H9 (cell line): Measurements from ENCODE around the gene TECTB. TPM values are rescaled to one million over a fixed set of nuclear protein-coding genes. Genes with fewer than 3 reads are reported as not detected.

Experiments used
- DNase-seq: peaks from one replicate; pipeline ENCODE4 v3.0.0-alpha.2; 2017
- H2AFZ ChIP-seq: one replicate; pipeline ENCODE4 v1.6.1; 2013; ENCODE audit warnings: mild to moderate bottlenecking, low read length, control low read depth, moderate library complexity
- H2AK5ac ChIP-seq: 2 replicates; pipeline ENCODE4 v1.6.1; 2013; ENCODE audit warnings: low read length, control low read depth, mixed read lengths; ENCODE audit not compliant: insufficient read length
- H2BK120ac ChIP-seq: one replicate; pipeline ENCODE4 v1.6.1; 2013; ENCODE audit warnings: low read depth, mild to moderate bottlenecking, low read length, control low read depth, inconsistent platforms; ENCODE audit not compliant: poor library complexity, severe bottlenecking
- H2BK12ac ChIP-seq: 2 replicates; pipeline ENCODE4 v1.6.1; 2013; ENCODE audit warnings: low read length, control low read depth, mixed read lengths, low read depth; ENCODE audit not compliant: insufficient read length
- H2BK15ac ChIP-seq: 2 replicates; pipeline ENCODE4 v1.6.1; 2013; ENCODE audit warnings: low read depth, low read length, control low read depth
- H2BK20ac ChIP-seq: one replicate; pipeline ENCODE4 v1.6.1; 2013; ENCODE audit warnings: low read depth, mild to moderate bottlenecking, low read length, control low read depth, inconsistent platforms; ENCODE audit not compliant: poor library complexity, severe bottlenecking
- H2BK5ac ChIP-seq: 2 replicates; pipeline ENCODE4 v1.6.1; 2013; ENCODE audit warnings: low read length, control low read depth, mixed read lengths; ENCODE audit not compliant: insufficient read length
- H3K14ac ChIP-seq: 2 replicates; pipeline ENCODE4 v1.6.1; 2013; ENCODE audit warnings: low read length, control low read depth; ENCODE audit not compliant: insufficient read depth
- H3K18ac ChIP-seq: 2 replicates; pipeline ENCODE4 v1.6.1; 2013; ENCODE audit warnings: low read depth, mild to moderate bottlenecking, mixed read lengths, low read length, control low read depth; ENCODE audit not compliant: insufficient read length
- H3K23ac ChIP-seq: 2 replicates; pipeline ENCODE4 v1.6.1; 2013; ENCODE audit warnings: low read length, control low read depth, mixed read lengths, low read depth; ENCODE audit not compliant: insufficient read length
- H3K23me2 ChIP-seq: 2 replicates; pipeline ENCODE4 v1.6.1; 2013; ENCODE audit warnings: low read depth, mild to moderate bottlenecking, mixed read lengths, low read length, control low read depth; ENCODE audit not compliant: insufficient read length, poor library complexity, severe bottlenecking
- H3K27ac ChIP-seq: 2 replicates; pipeline ENCODE4 v1.5.1; 2013; ENCODE audit warnings: low read length, control low read depth, mixed read lengths, low read depth; ENCODE audit not compliant: insufficient read length
- H3K27me3 ChIP-seq: 2 replicates; pipeline ENCODE4 v1.6.1; 2013; ENCODE audit warnings: low read length, control low read depth, inconsistent platforms; ENCODE audit not compliant: insufficient read depth
- H3K4ac ChIP-seq: 2 replicates; pipeline ENCODE4 v1.6.1; 2013; ENCODE audit warnings: low read depth, mild to moderate bottlenecking, control low read depth, inconsistent platforms, low read length, moderate library complexity
- H3K4me1 ChIP-seq: 2 replicates; pipeline ENCODE4 v1.6.1; 2013; ENCODE audit warnings: low read length, control low read depth, inconsistent platforms; ENCODE audit not compliant: insufficient read depth
- H3K4me2 ChIP-seq: 2 replicates; pipeline ENCODE4 v1.6.1; 2013; ENCODE audit warnings: low read length, control low read depth, mixed read lengths; ENCODE audit not compliant: insufficient read length, insufficient read depth
- H3K56ac ChIP-seq: 2 replicates; pipeline ENCODE4 v1.6.1; 2013; ENCODE audit warnings: low read depth, mild to moderate bottlenecking, mixed read lengths, low read length, control low read depth; ENCODE audit not compliant: insufficient read length
- H3K79me1 ChIP-seq: 2 replicates; pipeline ENCODE4 v1.6.1; 2013; ENCODE audit warnings: low read depth, mild to moderate bottlenecking, moderate library complexity, low read length, control low read depth, inconsistent platforms; ENCODE audit not compliant: insufficient read depth, poor library complexity, severe bottlenecking
- H3K79me2 ChIP-seq: 2 replicates; pipeline ENCODE4 v1.6.1; 2013; ENCODE audit warnings: low read length, control low read depth, inconsistent platforms; ENCODE audit not compliant: insufficient read depth
- H3K9ac ChIP-seq: 2 replicates; pipeline ENCODE4 v1.6.1; 2013; ENCODE audit warnings: low read length, control low read depth, mixed read lengths; ENCODE audit not compliant: insufficient read length; ENCODE audit errors: extremely low read depth
- H3K9me3 ChIP-seq: one replicate; pipeline ENCODE4 v1.6.1; 2013; ENCODE audit warnings: low read depth, low read length, inconsistent platforms; ENCODE audit not compliant: control insufficient read depth
- H3T11ph ChIP-seq: one replicate; pipeline ENCODE4 v1.6.1; 2013; ENCODE audit warnings: mild to moderate bottlenecking, low read length, control low read depth, inconsistent platforms
- H4K20me1 ChIP-seq: one replicate; pipeline ENCODE4 v1.6.1; 2013; ENCODE audit not compliant: control insufficient read depth, insufficient read length, insufficient read depth
- H4K5ac ChIP-seq: 2 replicates; pipeline ENCODE4 v1.6.1; 2013; ENCODE audit warnings: low read depth, mild to moderate bottlenecking, mixed read lengths, low read length, control low read depth; ENCODE audit not compliant: insufficient read length
- H4K8ac ChIP-seq: replicated peaks from 2 replicates; pipeline ENCODE4 v1.6.1; 2013; ENCODE audit warnings: low read length, control low read depth, mixed read lengths, low read depth; ENCODE audit not compliant: insufficient read length
- H4K91ac ChIP-seq: 2 replicates; pipeline ENCODE4 v1.6.1; 2013; ENCODE audit warnings: low read depth, mild to moderate bottlenecking, moderate library complexity, mixed read lengths, low read length, control low read depth; ENCODE audit not compliant: insufficient read length
- H3K27ac Mint-ChIP-seq, 3 experiments: 2 replicates in 2 of 3; 3 replicates in 1 of 3; pipeline ENCODE4 v1.8.0; 2020 to 2021; ENCODE audit warnings: mixed read lengths in 3 of 3, mild to moderate bottlenecking in 1 of 3, moderate library complexity in 1 of 3
- H3K27me3 Mint-ChIP-seq: 2 replicates; pipeline ENCODE4 v1.8.0; 2021; ENCODE audit warnings: low read depth, mild to moderate bottlenecking, moderate library complexity, mixed read lengths
- H3K36me3 Mint-ChIP-seq, 3 experiments: 2 replicates in 2 of 3; 3 replicates in 1 of 3; pipeline ENCODE4 v1.8.0; 2020 to 2021; ENCODE audit warnings: low read depth in 3 of 3, mixed read lengths in 3 of 3; ENCODE audit not compliant: insufficient read depth in 1 of 3
- H3K4me1 Mint-ChIP-seq, 2 experiments: 2 replicates each; pipeline ENCODE4 v1.8.0; 2020; ENCODE audit warnings: mixed read lengths in 2 of 2
- H3K4me3 Mint-ChIP-seq, 2 experiments: 2 replicates in 1 of 2; 3 replicates in 1 of 2; pipeline ENCODE4 v1.8.0; 2020 to 2021; ENCODE audit warnings: mild to moderate bottlenecking in 2 of 2, mixed read lengths in 2 of 2, moderate library complexity in 1 of 2
- H3K9me3 Mint-ChIP-seq, 2 experiments: 2 replicates in 1 of 2; 3 replicates in 1 of 2; pipeline ENCODE4 v1.8.0; 2020; ENCODE audit warnings: mild to moderate bottlenecking in 2 of 2, mixed read lengths in 2 of 2, moderate library complexity in 1 of 2
- CTCF ChIP-seq: fragments of 200-600 bp; sonication (generic); conservative IDR thresholded peaks from 3 replicates; pipeline ENCODE4 v1.8.0; 2021; ENCODE audit warnings: antibody characterized with exemption, mild to moderate bottlenecking
- WGBS: extraction: QIAGEN DNeasy Blood & Tissue Kit; methylation state at CpG from one replicate; pipeline ENCODE4 v1.1.7; 2013; ENCODE audit warnings: missing lambda C conversion rate, low lambda C conversion rate, mixed read lengths; ENCODE audit not compliant: insufficient read length; ENCODE audit errors: extremely low coverage; 5-methylcytosine and 5-hydroxymethylcytosine counted together
- total RNA-seq: library from RNA; stranded (reverse); gene quantifications from 2 replicates; pipeline ENCODE4 v1.2.1, GENCODE V29; 2021

The TECTB gene
- total RNA-seq, 1 experiment from 2014 or later, result not detected

GRCh38 chr10:112313911-112314310 lies 30.7 kb downstream of the TECTB start:
- Histone ChIP-seq H3K23me2 (no peaks in the 10 kb centered on the region), H3K4me1 (no peaks in the 10 kb centered on the region), H3K79me1 (no peaks in the 10 kb centered on the region), H4K91ac (no peak overlapping the region), H2BK15ac (no peak overlapping the region), H3K23ac (no peak overlapping the region), H4K8ac (no peak overlapping the region), H3K9me3 (no peaks in the 10 kb centered on the region), H3K27ac (no peak overlapping the region), H4K5ac (no peak overlapping the region), H2AFZ (no peak overlapping the region), H3K18ac (no peak overlapping the region), H4K20me1 (no peaks in the 10 kb centered on the region), H3K14ac (no peak overlapping the region), H3K56ac (no peak overlapping the region), H3K4ac (no peak overlapping the region), H3K27me3 (no peaks in the 10 kb centered on the region), H2BK12ac (no peak overlapping the region), H2AK5ac (no peak overlapping the region), H3K4me2 (no peak overlapping the region), H2BK5ac (no peak overlapping the region), H2BK120ac (no peak overlapping the region), H3T11ph (no peak overlapping the region), H3K9ac (no peak overlapping the region), H3K79me2 (no peaks in the 10 kb centered on the region), H2BK20ac (no peak overlapping the region)
- DNase-seq, result no peak
- H3K4me1 Mint-ChIP-seq, result no peaks in the 10 kb centered on the region
- no peaks in the 10 kb centered on the region for H3K36me3 Mint-ChIP-seq
- TF ChIP-seq CTCF, result no peak
- no peak overlapping the region for H3K27ac Mint-ChIP-seq
- H3K9me3 Mint-ChIP-seq, result no peaks in the 10 kb centered on the region
- peaks cover 7% of the 10 kb centered on the region for H3K27me3 Mint-ChIP-seq
- H3K4me3 Mint-ChIP-seq, result no peak overlapping the region
- no CpG with 5 or more reads among the region's 7 CpGs for WGBS
